Activated CD4-positive, alpha-beta T cell treated with anti-CD3 and anti-CD28 coated beads for 4 hours (primary cell): ENCODE data around the gene CPA5.

ENCODE experiments used
- DNase-seq, 2 donors: peaks; one replicate each; pipeline ENCODE4 v3.0.0-alpha.2; 2020

The CPA5 gene

DNA sequence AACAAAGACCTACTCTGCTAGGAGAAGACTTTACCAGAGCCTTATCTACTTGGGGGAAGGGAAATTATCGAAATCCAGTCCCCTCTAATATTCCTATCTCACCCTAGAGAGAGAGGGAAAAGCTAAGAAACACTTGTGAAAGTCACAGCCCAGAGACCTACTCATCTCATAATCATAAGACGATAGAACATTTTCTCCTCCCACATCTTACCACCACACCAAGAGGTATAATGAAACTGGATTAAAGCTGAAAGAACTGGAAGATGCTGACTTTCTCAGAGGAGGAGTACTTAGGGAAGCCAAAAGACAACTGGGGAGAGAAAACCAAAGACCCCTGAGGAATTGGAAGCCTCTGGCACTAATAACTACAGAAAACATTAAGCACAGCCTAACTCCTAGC is 10.8 kb upstream of the CPA5 start:
- DNase-seq: no peak

DNA sequence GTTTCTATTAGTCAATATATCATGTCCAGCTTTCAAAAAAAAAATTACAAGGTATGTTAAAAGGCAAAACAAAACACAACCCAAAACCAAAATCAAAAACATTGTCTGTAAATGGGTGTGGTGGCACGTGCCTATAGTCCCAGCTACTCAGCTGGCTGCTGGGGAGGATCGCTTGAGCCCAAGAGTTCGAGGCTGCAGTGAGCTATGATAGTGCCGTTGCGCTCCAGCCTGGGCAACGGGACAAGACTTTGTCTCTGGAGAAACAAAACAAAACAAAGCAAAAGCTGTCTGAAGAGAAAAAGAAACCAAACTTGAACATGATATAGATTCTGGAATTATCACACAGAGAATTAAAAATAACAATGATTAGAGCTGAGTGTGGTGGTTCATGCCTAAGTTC is 10.3 kb upstream of the CPA5 start:
- no peak for DNase-seq

DNA sequence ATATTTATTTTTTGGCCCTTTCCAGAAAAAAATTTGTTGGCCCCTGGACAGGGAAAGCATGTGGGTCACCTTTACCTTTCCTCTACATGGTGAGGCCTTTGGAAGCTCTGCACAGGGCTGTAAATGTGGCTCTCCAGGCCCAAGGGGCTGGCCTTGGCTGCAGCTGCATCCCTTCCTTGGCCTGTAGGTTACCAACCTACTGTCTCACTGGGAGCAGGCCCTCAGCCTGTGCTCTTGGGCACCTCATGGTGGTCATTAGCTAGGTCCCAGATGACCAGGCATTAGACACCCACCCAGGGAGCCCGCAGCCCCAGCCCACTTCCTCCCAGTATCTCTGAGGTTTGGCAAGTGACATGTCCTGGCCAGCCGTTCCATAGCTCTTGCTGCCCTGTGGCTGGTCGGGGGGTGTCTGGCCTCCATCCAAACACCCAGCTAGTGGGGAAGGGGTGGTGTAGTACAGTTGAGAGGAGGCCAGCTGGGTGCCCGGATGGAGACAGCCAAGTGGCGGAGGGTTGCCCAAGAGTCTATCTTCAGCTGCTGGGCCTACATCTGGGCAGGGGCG is 7.1 kb upstream of the CPA5 start:
- no peak for DNase-seq

DNA sequence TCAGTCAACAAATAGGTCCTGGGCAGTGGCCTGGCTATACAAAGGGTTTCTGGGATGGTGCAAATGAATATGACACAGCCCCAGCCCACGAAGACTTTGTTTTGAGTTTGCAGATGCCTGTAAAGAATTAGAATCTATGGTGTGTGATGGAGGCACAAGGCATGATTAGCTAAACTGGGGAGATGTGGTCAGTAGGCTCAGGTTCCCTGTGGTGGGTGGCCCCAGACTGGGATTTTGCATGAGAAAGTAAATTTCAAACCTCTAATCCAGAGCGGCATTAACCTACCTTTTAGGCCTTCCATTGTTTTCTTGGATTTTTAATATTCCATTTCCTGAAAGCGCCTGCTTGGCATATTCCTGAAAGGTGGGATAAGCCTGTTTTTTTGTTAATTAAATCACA is 6.4 kb upstream of the CPA5 start:
- DNase-seq: no peak

DNA sequence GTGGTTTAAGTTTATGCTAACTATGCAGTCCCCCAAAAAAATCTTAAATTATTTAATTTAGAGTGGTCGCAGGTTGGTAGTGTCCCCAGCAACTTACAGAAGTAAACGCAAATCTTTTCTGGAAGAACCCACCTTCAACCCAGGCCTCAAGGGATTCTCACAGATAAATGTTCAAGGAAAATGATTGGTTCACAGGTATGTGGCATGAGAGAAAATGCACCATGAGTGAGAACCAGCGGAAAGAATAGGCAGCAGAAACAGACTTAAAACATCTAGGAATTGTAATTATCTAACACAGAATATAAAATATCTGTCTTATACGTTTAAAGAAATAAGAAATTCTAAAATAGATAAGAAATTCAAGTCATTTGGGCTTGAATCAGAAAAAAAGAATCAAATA is 2.7 kb upstream of the CPA5 start:
- DNase-seq: no peak

DNA sequence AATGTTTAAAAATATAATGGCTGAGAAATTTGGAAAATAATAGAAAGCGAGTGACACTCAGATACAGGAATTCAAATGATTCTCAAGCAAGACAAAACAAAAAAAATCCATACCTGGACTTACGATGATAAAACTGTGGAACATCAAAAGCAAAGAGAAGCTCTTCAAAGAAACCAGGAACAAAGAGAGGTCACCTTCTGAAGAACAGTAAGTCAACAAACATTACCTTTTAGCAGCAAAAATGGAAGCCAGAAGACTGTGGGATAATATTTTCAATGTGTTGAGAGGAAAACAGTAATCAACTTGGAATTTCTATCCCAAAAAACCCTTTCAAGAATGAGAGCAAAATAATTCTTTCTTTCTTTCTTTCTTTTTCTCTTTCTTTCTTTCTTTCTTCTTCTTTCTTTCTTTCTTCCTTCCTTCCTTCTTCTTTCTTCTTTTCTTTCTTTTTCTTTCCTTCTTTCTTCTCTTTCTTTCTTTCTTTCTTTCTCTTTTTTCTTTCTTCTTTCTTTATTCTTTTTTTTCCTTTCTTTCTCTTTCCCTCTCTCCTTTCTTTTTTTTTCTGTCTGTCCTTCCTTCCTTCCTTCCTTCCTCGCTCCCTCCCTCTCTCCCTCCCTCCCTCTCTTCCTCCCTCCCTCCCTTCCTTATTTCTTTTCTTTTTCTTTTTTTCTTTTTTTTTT is 1.8 kb upstream of the CPA5 start:
- DNase-seq: no peak

DNA sequence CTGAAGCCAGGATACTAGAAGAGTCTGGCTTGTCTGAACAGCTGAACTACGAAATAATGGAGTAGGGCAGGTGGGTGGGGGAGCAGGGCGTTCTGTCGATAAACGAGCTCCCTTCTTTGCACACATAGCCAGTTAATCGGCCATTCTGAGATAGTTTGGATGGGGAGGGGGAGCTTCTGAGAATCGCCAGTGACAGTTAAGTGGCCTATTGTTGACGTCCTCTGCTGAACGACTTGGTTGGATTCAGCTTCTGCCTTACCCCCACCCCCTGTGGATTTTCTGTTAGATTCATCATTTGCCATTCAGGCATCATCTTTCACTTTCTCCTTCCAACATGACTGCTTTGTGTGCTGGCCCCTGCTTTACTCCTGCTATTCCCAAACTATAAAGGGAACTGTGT is 520 bp downstream of the CPA5 start:
- DNase-seq: no peak

DNA sequence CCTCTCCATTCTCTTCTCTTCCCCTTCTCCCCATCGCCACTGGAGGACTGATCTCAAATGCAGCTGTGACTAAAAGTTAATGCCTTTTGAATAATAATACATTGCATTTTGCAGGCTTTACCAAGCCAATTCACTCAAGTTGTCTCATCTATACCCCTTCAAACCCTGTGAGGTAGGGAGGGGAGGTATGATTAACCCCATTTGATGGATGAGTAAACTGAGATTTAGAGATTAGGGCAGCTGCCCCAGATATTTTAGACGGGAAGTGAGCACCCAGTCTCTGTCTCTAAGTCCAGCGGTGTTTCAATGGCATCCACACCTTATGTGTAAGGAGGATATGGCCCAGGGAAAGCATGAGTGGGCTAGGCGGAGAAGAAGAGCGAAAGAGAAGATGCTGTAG is 1.1 kb downstream of the CPA5 start:
- no peak for DNase-seq

DNA sequence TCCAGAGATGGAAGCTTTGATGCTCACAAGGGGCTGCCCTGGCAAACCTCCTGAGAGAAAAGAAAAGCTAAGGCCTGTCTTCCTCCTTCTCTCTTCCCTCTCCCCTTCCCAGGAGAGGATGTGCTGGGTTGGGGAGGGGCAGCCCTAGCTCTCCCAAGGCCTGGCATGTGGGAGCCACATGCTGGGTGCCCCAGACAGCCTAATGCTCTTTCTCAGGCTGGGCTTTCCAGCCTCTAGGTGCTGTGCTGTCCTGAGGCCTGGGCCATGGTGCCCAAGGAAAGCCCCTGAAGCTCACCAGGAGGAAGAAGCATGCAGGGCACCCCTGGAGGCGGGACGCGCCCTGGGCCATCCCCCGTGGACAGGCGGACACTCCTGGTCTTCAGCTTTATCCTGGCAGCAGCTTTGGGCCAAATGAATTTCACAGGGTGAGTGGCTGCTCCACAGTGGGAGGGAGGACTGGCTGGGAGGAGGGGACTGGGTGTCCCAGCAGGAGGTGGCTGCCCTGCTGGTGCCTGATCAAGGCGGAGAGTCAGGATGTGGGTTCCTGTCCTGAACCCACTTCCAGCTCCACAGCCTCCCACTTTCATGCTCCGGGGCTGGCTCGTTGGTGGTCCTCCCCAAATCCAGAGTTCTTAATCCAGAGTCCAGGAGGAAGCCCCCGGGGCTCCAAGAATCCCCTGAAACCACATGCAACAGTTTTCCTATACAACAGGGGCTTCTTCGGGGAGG is 1.7 kb downstream of the CPA5 start:
- DNase-seq: no peak

DNA sequence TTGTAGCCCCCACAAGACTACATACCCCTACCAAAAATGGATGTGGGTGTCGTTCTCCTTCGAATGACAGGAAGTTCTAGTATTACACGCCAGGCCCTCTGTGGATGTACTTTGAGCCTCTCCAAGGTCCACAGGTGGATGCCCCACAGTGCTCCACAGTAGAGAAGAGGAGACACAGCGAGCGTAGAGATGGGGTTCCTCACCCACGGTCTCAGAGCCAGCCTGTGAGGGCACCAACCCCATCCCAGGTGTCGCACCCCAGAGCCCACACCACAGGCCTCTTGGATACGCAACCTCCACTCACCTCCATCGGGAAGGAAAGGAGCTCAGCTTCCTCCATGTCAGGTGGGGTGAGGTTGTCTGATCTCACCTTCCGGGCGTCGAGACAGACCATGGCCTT is 2.3 kb downstream of the CPA5 start:
- DNase-seq: no peak

DNA sequence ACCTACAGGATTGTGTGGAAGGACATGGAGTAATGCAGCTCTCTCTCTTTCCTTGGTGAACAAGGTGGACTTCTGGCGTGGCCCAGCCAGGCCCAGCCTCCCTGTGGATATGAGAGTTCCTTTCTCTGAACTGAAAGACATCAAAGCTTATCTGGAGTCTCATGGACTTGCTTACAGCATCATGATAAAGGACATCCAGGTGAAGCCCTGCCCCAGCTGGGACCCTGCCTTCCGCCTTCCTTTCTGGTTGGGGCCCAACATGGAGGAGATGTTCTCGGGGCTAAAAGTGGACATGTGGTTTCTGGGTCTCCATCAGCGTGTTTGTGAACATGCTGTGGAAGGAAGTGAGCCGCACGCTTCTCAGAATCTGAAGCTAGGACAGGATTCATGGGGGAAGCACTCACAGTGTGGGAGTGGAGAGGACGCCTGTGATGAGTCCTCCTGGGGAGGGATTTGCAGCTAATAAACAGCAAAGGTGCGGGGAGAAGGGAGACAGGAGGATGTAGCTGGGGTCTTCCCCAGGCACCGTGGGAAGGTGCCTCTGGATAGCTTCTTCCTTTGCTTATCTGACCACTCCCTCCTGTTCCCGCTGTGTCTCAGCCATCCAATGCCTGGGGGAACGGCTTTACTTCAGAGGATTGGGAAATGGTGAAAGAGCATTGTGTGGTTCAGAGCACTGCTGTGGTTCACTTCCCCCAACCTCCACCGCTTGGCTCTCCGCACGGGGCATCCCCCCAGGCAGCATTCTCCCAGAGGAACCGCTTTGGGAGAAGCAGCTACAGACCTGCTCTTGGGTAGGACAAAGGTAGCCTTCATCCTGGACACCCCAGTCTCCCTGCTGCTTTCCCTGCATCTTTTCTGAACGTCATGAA is 5.5 kb downstream of the CPA5 start:
- DNase-seq: no peak

DNA sequence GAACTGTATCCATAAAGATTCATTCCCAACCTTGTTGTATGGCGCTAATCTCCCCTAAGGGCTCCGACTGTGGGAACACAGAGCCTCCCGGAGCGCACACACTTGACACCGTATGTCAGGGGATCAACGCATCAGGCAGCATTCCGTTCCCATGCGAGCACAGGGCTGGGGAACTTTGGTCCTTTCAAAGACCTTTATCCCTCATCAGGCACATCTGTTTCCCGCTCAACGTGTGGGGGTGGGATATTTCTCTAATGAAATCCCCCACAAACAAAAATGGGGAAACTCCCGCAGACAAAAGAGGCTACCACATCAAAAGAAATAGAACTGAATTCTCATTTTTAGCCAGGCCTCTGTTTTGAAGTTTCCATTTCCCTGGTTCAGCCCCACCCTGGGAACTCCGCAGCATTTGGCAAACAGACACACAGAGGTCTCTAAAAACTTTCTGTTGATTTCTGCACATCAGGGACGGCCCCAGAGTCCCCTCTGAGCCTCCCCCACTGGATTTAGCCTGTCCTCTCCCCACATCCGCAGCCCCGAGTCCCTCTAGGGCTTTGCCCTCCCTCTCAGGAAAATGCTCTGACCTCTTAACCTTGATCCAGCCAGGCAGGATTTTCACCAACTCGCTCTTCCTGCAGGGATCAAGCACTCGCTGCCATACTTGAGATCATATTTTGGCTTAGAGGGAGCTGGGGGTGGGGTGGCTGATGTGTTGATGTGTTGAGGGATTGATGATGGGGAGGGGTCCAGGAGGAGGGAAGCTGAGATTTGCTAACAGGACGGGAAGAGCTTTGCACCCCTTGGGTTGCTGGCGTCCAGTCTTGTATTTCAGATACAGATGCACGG is 6.6 kb downstream of the CPA5 start:
- no peak for DNase-seq

DNA sequence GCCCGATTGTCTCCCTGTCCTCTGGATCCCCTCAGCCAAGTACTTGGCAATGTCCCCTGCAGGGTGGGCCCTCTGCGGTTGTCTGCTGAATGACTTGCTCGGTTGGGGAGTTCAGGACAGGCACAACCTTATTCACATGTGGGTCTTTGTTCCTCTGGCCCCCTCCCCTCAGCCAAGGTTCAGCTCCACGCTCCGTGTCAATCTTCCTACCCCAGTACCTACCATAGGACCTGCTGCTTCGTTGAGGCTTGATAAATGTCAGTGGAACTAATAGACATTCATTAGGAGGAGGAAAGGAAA is 7.1 kb downstream of the CPA5 start:
- no peak for DNase-seq

DNA sequence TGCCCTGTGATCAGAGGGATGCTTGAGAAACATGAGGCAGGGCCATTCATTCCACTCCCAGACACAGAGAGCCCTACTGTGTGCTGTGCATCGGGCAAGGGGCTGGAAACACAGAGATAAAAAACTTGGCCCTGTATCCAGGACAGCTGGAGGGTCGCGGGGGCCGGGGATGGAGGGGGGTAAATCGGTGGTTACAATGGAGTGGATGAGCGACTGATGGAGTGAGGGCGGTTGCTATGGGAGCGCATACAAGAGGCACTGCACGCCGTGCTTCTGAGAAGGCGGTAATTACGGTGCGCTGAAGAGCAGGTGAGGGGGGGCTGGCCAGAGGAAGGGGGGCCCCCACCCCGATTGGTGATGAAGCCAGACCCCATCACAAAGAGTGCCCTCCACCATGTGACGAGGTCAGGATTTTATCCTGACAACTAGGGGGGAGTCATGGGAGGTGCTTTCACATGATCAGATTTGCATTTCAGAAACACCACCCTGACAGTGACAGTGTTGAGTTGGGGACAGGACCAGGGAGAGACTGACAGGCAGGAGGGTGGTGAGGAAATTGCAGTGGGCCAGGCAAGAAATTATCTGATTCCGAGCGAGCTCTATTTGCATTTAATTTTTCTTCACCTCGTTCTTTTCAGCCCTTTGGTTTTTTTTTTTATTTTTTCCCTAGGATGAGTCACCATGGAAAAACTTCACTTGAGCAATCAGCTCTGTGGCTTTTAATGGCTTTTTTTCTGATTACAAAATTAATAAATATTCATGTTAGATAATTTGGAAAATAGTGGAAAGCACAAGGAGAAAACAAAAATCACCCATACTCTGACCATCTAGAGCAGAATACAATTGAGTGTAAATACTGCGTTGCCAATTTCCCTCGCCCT is 7.8 kb downstream of the CPA5 start:
- no peak for DNase-seq

DNA sequence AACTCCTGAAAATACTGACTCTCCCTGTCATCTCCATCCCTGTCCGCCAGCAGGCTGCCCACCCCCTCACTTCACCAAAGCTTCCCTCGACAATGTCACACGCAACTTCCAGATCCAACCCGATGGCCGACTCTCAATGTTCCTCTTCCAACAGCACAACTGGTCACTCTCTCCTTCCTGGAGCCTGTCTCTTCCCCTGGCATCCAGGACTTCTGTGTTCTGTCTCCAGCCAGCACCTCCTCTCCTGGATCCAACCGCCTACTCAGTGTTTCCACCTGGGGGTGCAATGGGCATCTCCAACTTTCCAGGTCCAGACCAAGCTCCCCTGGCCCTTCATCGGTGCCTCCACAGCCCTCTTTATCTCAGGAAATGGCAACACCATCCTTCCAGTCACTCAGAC is 8.6 kb downstream of the CPA5 start:
- no peak for DNase-seq

DNA sequence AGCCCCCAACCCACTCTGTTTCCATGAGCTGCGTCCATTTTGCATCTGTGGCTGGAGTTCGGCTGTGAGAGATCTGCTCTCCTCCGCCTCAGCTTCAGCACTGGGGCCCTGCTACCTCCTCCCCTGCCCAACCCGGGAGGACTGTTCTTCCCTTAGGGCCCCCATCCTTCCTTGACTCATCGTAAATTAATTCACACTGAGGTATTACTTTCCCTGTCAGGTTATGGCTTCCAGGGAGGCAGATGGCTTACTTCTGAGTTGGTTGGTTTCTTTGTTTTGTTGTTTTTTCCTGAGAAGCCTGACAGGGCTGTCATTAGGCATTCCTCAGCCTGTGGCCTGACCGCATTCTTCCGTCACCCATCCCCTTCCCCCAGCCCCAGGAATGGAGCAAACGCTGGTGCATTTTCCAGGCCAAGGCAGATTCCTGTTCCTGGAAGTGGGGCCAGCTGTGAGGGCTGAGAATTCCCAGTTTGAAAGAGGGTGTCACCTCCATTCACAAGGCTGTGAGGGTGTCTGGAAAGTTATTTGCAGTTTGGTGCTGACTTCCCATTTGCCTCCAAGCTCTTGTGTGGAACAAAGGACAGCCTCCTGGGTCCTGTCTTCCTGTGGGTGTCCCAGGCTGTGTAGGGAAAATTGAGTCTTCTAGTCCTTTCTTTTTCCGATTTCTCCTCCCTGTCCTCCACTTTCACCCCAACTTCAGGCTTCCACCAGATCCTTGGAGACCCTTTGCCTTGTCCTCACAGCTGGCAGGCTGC is 11.7 kb downstream of the CPA5 start:
- no peak for DNase-seq

DNA sequence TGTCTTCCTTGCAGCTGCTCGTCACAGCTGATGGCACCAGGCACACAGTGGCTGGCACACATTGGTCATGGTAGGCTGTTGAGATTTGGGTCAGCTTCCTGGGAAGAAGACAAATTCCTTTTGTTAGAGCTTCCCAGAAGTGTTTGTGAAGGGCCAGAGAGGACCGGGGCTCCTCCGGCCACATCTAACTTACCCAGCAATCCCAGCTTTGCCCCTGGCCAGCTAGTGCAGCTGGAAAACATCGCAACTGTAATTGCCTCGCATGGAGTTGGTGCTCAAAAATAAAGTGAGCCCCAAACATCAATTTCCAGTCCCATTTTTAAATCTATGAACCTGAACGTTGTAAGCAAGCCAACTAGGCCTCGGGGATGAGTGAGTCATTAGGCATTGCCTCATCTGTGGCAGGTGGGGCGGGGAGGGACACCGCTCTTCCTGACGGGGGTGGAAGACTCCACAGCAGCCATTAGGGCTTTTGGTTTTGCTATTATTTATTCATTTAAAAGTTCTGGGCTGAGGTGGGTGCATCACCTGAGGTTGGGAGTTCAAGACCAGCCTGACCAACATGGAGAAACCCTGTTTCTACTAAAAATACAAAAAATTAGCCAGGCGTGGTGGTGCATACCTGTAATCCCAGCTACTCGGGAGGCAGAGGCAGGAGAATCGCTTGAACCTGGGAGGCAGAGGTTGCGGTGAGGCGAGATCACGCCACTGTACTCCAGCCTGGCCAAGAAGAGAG is 12.4 kb downstream of the CPA5 start:
- no peak for DNase-seq

DNA sequence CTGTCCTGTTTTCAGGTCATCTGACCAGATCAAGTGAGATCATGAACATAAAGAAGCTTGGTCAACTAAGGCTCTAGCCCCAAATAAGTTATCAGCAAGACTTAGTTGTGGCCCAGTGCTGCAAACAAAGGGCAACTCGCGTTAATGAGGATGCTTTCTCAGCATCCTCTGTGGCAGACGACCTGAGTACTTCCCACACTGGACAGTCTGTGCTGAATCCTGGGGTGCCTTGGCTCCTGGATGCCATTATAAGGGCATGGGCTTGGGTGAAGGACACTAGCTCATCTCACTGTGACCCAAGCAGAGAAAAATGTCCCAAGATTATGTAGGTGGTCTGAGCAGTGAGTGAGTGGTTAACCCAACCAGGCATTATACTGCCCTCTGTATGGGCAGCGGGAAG is 13.9 kb downstream of the CPA5 start:
- no peak for DNase-seq

DNA sequence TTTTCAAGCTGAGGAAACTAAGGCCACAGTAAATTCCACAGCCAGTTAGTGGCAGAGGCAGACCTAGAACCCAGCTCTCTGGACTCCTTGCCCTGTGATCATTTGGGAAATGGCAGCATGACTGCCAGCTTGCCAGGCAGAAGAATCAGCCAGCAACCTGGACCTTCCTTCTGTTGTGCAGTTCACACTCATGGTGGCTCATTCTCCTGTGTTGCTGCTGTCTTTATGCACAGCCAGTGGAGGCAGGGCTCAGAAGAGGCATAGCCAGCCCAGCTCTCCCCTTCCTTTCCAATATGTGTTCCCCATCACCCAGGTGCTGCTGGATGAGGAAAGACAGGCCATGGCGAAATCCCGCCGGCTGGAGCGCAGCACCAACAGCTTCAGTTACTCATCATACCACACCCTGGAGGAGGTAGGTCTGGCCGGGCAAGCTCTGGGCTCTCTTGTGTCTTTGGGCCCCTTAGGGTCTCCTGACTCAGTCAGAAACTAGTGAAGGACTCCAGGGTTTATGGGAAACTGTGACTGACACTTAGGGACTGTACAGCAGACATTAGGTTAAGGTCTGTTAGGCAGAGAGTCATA is 14.8 kb downstream of the CPA5 start:
- no peak for DNase-seq

DNA sequence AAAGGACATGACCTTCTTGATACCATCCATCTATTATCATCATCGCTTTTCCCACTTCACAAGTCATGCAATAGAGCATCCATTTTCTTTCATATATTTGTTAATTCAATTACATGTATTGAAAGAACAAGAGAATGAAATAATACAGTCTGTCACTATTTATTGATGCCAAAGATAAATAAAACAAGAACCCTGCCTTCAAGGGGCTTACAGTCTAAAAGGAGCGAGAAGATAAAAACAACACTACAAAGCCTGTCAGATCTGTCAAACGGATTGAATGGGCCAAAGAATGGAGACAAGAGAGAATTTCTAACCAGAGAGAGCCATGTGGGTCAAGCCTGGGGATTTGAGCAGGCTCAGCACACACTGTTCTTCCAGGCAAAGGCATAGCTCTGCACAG is 15.9 kb downstream of the CPA5 start:
- no peak for DNase-seq
